PFSK-1 (cell line): ENCODE results near the gene OPN3.

ENCODE experiments used
- FOXP2 ChIP-seq: optimal IDR thresholded peaks from 2 replicates; pipeline ENCODE3; 2011; ENCODE audit warnings: borderline replicate concordance, control low read depth, inconsistent platforms; ENCODE audit not compliant: insufficient read depth; ENCODE audit errors: extremely low read length, extremely low read depth
- POLR2AphosphoS5 ChIP-seq: IDR thresholded peaks from 2 replicates; pipeline ENCODE4 v1.6.1; 2012; ENCODE audit warnings: low read depth, mild to moderate bottlenecking, control low read depth, low read length, moderate library complexity
- REST ChIP-seq, 2 experiments: IDR thresholded peaks; 2 replicates each; pipeline versions ENCODE4 v1.6.1 to v1.8.0; 2011 to 2012; ENCODE audit warnings: low read depth in 2 of 2, low read length in 2 of 2, control low read depth in 1 of 2, inconsistent platforms in 1 of 2, mild to moderate bottlenecking in 1 of 2, moderate library complexity in 1 of 2; ENCODE audit not compliant: insufficient read depth in 1 of 2
- SIN3A ChIP-seq: IDR thresholded peaks from 2 replicates; pipeline ENCODE4 v1.6.1; 2012; ENCODE audit warnings: mild to moderate bottlenecking, low read length, moderate library complexity, borderline replicate concordance; ENCODE audit not compliant: insufficient read depth
- TAF1 ChIP-seq: IDR thresholded peaks from 2 replicates; pipeline ENCODE4 v1.6.1; 2012; ENCODE audit warnings: low read length, control low read depth, borderline replicate concordance; ENCODE audit not compliant: insufficient read depth

OPN3 gene

GRCh38 chr1:241611063-241611462 is 29.1 kb downstream of the OPN3 start:
- TF ChIP-seq POLR2AphosphoS5, result no peak
- no peak for TF ChIP-seq REST (IDR thresholded peaks at IDR 0.05; ENCODE audit: insufficient read depth in 1 of 2, low read depth in 2 of 2, low read length in 2 of 2)
- no peak for TF ChIP-seq FOXP2
- TF ChIP-seq TAF1, result no peak
- no peak for TF ChIP-seq SIN3A

- no peak for TF ChIP-seq REST (IDR thresholded peaks at IDR 0.05; ENCODE audit: insufficient read depth in 1 of 2, low read depth in 2 of 2, low read length in 2 of 2)
- TF ChIP-seq POLR2AphosphoS5, result no peak
- TF ChIP-seq SIN3A, result no peak
- TF ChIP-seq TAF1, result no peak
- no peak for TF ChIP-seq FOXP2
Measured at GRCh38 chr1:241610056-241610815, 29.9 kb downstream of the OPN3 start.

GRCh38 chr1:241608379-241609033 is 31.7 kb downstream of the OPN3 start:
- no peak for TF ChIP-seq POLR2AphosphoS5
- TF ChIP-seq REST (IDR thresholded peaks at IDR 0.05; ENCODE audit: insufficient read depth in 1 of 2, low read depth in 2 of 2, low read length in 2 of 2), result no peak
- TF ChIP-seq FOXP2, result no peak
- TF ChIP-seq TAF1, result no peak
- TF ChIP-seq SIN3A, result no peak

- no peak for TF ChIP-seq SIN3A
- TF ChIP-seq TAF1, result no peak
- no peak for TF ChIP-seq POLR2AphosphoS5
- TF ChIP-seq FOXP2, result no peak
- TF ChIP-seq REST (IDR thresholded peaks at IDR 0.05; ENCODE audit: insufficient read depth in 1 of 2, low read depth in 2 of 2, low read length in 2 of 2), result no peak
Measured at GRCh38 chr1:241607497-241607896, 32.7 kb downstream of the OPN3 start.
